Fibroblast of pulmonary artery (primary cell): Measurements from ENCODE around the gene AQP7.

Experiments used
- DNase-seq: peaks from one replicate; pipeline ENCODE4 v3.0.0-alpha.2; 2010; ENCODE audit warnings: low read depth
- H3K4me3 ChIP-seq: replicated peaks from 2 replicates; pipeline ENCODE4 v1.5.1; 2011; ENCODE audit warnings: low read depth, mild to moderate bottlenecking, control low read depth, low read length, moderate library complexity
- CTCF ChIP-seq: IDR thresholded peaks from 2 replicates; pipeline ENCODE4 v1.5.1; 2011; ENCODE audit warnings: mild to moderate bottlenecking, control low read depth, low read length, inconsistent platforms; ENCODE audit errors: missing control alignments

AQP7 gene

GRCh38 chr9:33445389-33446239 is 43.2 kb upstream of the AQP7 start:
- no peak for DNase-seq
- H3K4me3 ChIP-seq: no peak overlapping the region
- TF ChIP-seq CTCF: no peak

DNA sequence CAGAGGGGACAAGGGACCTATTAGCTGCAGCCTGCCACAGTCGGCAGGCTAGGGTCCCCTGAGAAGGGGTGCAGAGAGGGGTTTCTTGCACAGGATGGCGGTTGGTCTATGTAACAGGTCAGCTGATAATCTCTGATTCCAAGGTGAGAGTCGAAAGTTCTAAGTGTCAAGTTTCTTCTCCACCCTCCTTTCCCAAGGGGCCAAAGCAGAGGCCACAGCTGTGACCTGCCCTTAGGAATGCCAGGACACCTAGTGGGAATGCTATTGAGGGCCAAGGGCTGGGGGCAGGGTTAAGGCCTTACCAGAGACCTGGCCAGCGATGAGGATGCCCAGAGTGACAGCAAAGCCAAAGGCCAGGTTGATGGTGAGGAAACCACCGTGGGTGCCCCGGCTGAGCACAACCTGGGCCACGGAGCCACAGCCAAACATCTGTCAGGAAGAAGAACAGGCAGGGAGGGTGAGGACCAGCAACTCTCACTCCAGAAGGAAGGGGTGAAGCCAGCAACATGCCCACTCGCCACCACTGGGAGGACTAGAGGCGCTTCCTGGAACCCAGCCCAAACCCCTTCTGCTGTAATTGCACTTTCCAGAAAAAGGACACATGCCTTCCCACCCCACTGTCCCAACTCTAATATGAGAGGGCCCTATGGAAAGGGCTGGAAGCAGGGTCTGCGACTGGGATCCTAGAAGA is 41.2 kb upstream of the AQP7 start:
- TF ChIP-seq CTCF: no peak
- H3K4me3 ChIP-seq: no peak overlapping the region
- DNase-seq: no peak

DNA sequence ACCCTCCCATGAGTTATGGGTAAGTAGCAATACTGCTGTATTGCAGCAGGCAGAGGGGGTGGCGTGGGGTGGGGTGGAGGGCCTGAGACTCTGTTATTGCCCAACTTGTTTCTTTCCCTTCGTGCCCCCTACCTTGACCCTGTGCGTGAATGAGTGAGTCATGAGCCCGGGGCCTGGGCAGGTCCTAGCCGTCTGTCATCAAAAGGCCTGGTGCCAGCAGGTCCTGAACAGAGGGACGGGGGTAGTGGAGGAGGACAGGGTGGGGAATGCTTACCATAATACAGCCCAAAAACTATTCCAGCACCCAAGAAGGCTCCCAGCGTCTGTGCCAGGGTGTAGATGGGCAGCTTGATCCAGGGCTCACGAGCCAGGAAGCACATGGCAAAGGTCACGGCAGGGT is 40.7 kb upstream of the AQP7 start:
- H3K4me3 ChIP-seq: no peak overlapping the region
- no peak for TF ChIP-seq CTCF
- peak; percentile 64 for DNase-seq

- no peak overlapping the region for H3K4me3 ChIP-seq
- no peak for DNase-seq
- no peak for TF ChIP-seq CTCF
Measured at GRCh38 chr9:33442125-33442524, 39.8 kb upstream of the AQP7 start.

DNA sequence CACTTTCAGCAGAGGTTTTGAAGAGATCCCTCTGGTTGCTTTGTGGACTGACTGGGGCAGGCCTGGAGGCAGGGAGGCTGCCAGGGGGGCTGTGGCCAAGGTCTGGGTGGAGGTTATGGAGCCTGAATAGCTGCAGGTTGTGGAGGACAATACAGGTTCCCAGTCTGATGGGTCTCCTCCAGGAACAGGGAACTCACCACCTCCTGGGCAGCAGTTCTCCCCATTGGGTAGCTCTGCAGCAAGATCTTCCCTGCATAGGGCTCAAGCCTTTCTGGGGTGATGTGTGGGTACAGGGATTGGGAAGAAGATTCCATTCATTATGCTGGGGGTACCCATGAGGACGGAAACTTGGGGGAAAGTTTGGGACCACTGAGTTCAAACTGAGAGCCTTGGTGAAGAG is 38.2 kb upstream of the AQP7 start:
- no peak for DNase-seq
- TF ChIP-seq CTCF: no peak

GRCh38 chr9:33440204-33440603 is 37.8 kb upstream of the AQP7 start:
- no peak for DNase-seq
- H3K4me3 ChIP-seq: no peak overlapping the region
- no peak for TF ChIP-seq CTCF

More for the DNA sequence above, 38.2 kb upstream of the AQP7 start:
- H3K4me3 ChIP-seq: no peak overlapping the region
